Mesenchymal stem cell (in vitro differentiated cells and primary cell): ENCODE data around the gene TBC1D10A.

Experiments
- DNase-seq: peaks from one replicate; pipeline ENCODE4 v3.0.0-alpha.2; 2013
- H2AFZ ChIP-seq: one replicate; pipeline ENCODE4 v1.6.1; 2013; ENCODE audit warnings: low read depth, mild to moderate bottlenecking, control low read depth, inconsistent platforms, low read length, moderate library complexity
- H2AK5ac ChIP-seq: 2 replicates; pipeline ENCODE4 v1.6.1; 2013; ENCODE audit warnings: low read length, moderate library complexity, mild to moderate bottlenecking, inconsistent platforms; ENCODE audit not compliant: severe bottlenecking
- H2BK120ac ChIP-seq: one replicate; pipeline ENCODE4 v1.6.1; 2013; ENCODE audit warnings: low read depth, mild to moderate bottlenecking, inconsistent platforms, low read length, moderate library complexity
- H2BK12ac ChIP-seq, 2 experiments: one replicate each; pipeline ENCODE4 v1.6.1; 2013; ENCODE audit warnings: inconsistent platforms in 2 of 2, low read length in 2 of 2, mild to moderate bottlenecking in 2 of 2, moderate library complexity in 2 of 2, control low read depth in 1 of 2
- H2BK15ac ChIP-seq: one replicate; pipeline ENCODE4 v1.6.1; 2013; ENCODE audit warnings: mild to moderate bottlenecking, low read depth, inconsistent platforms; ENCODE audit not compliant: poor library complexity, severe bottlenecking
- H2BK5ac ChIP-seq: 2 replicates; pipeline ENCODE4 v1.6.1; 2013; ENCODE audit warnings: low read depth, mild to moderate bottlenecking, low read length, control low read depth, inconsistent platforms; ENCODE audit not compliant: poor library complexity, severe bottlenecking
- H3K14ac ChIP-seq, 2 experiments: one replicate each; pipeline ENCODE4 v1.6.1; 2013; ENCODE audit warnings: inconsistent platforms in 2 of 2, low read length in 2 of 2, control low read depth in 1 of 2, mild to moderate bottlenecking in 1 of 2, moderate library complexity in 1 of 2
- H3K18ac ChIP-seq, 2 experiments: one replicate each; pipeline ENCODE4 v1.6.1; 2013; ENCODE audit warnings: inconsistent platforms in 2 of 2, low read length in 2 of 2, control low read depth in 1 of 2, low read depth in 1 of 2, mild to moderate bottlenecking in 1 of 2
- H3K23ac ChIP-seq, 2 experiments: one replicate each; pipeline ENCODE4 v1.6.1; 2013; ENCODE audit warnings: inconsistent platforms in 2 of 2, low read length in 2 of 2, mild to moderate bottlenecking in 2 of 2, moderate library complexity in 2 of 2, control low read depth in 1 of 2
- H3K27ac ChIP-seq: 2 replicates; pipeline ENCODE4 v1.5.1; 2013; ENCODE audit warnings: mild to moderate bottlenecking, moderate library complexity, low read length, control low read depth, inconsistent platforms; ENCODE audit not compliant: poor library complexity, severe bottlenecking
- H3K27me3 ChIP-seq, 2 experiments: 2 replicates each; pipeline versions ENCODE4 v1.6.1 to v1.7.0; 2013; ENCODE audit warnings: low read length in 2 of 2, mild to moderate bottlenecking in 2 of 2, moderate library complexity in 2 of 2, control low read depth in 1 of 2, inconsistent platforms in 1 of 2; ENCODE audit not compliant: control insufficient read depth in 1 of 2, insufficient read depth in 1 of 2
- H3K36me3 ChIP-seq, 2 experiments: 2 replicates each; pipeline versions ENCODE4 v1.6.1 to v1.7.0; 2013; ENCODE audit warnings: low read length in 2 of 2, control low read depth in 1 of 2, inconsistent platforms in 1 of 2, low read depth in 1 of 2, mild to moderate bottlenecking in 1 of 2; ENCODE audit not compliant: insufficient read depth in 2 of 2, control insufficient read depth in 1 of 2
- H3K4ac ChIP-seq, 2 experiments: one replicate each; pipeline ENCODE4 v1.6.1; 2013; ENCODE audit warnings: inconsistent platforms in 2 of 2, low read length in 2 of 2, mild to moderate bottlenecking in 2 of 2, moderate library complexity in 2 of 2, control low read depth in 1 of 2, low read depth in 1 of 2
- H3K4me1 ChIP-seq: 2 replicates; pipeline ENCODE4 v1.6.1; 2013; ENCODE audit warnings: low read depth, low read length, control low read depth; ENCODE audit not compliant: control insufficient read depth, insufficient read depth
- H3K4me2 ChIP-seq: 2 replicates; pipeline ENCODE4 v1.6.1; 2013; ENCODE audit warnings: low read length, mild to moderate bottlenecking, inconsistent platforms; ENCODE audit not compliant: poor library complexity, severe bottlenecking
- H3K4me3 ChIP-seq, 2 experiments: 2 replicates each; pipeline versions ENCODE4 v1.5.1 to v1.7.0; 2013; ENCODE audit warnings: low read length in 2 of 2, mild to moderate bottlenecking in 2 of 2, control low read depth in 1 of 2, low read depth in 1 of 2; ENCODE audit not compliant: insufficient read depth in 1 of 2
- H3K79me1 ChIP-seq: replicated peaks from 2 replicates; pipeline ENCODE4 v1.6.1; 2013; ENCODE audit warnings: mild to moderate bottlenecking, control low read depth, low read length, inconsistent platforms; ENCODE audit not compliant: poor library complexity, severe bottlenecking
- H3K9ac ChIP-seq: 2 replicates; pipeline ENCODE4 v1.7.0; 2013; ENCODE audit warnings: mild to moderate bottlenecking, low read length, moderate library complexity
- H3K9me3 ChIP-seq: 2 replicates; pipeline ENCODE4 v1.7.0; 2013; ENCODE audit warnings: mild to moderate bottlenecking, low read length; ENCODE audit not compliant: control insufficient read depth
- H4K8ac ChIP-seq: one replicate; pipeline ENCODE4 v1.6.1; 2013; ENCODE audit warnings: inconsistent platforms, mild to moderate bottlenecking, low read length, moderate library complexity
- H4K91ac ChIP-seq: one replicate; pipeline ENCODE4 v1.6.1; 2013; ENCODE audit warnings: mild to moderate bottlenecking, low read length, inconsistent platforms
- WGBS: methylation state at CpG from one replicate; pipeline ENCODE4 v1.1.7; 2013; ENCODE audit warnings: mixed read lengths; 5-methylcytosine and 5-hydroxymethylcytosine counted together

Gene TBC1D10A

DNA sequence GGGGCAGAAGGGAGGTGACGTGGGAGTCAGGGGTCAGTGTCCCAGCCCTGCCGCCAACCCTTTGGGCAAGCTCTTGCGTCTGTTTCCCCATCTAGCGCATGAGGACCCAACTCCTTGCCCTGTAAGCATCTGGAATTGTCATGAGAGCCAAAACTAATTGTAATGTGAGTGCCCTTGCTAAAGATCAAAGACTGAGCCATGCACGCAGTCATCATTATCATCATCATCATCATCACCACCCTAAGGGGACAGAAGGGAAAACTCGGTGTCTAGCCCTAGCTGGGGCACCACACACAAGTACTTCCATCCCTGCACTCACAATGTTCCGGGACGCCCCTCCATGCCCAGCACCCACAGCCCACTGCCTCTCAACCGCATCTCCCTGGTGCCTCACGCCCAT lies 82.7 kb downstream of the TBC1D10A start:
- no peak overlapping the region for H4K8ac ChIP-seq
- H3K4me2 ChIP-seq: peak overlapping the region; percentile 64
- H3K9ac ChIP-seq: no peak overlapping the region
- no peak for DNase-seq
- no peak overlapping the region for H2BK12ac ChIP-seq
- H3K14ac ChIP-seq: no peak overlapping the region
- no peak overlapping the region for H3K18ac ChIP-seq
- peak overlapping the region; percentile 97 for H2AK5ac ChIP-seq
- H3K4me1 ChIP-seq: peaks cover 73% of the 10 kb centered on the region
- H4K91ac ChIP-seq: peak overlapping the region; percentile 9
- 94% methylated on average over 9 of the region's 10 CpGs for WGBS
- no peaks in the 10 kb centered on the region for H3K9me3 ChIP-seq
- no peaks in the 10 kb centered on the region for H3K27me3 ChIP-seq
- H3K79me1 ChIP-seq: no peaks in the 10 kb centered on the region
- no peak overlapping the region for H3K4ac ChIP-seq
- peak overlapping the region; percentile 37 to 86 for H3K4me3 ChIP-seq
- H2BK120ac ChIP-seq: no peak overlapping the region
- no peak overlapping the region for H2BK15ac ChIP-seq
- H2BK5ac ChIP-seq: no peak overlapping the region
- peak overlapping the region; percentile 95 for H3K27ac ChIP-seq
- H3K23ac ChIP-seq: peak overlapping the region in 1 of 2 experiments; percentile 17
- peaks cover 26 to 54% of the 10 kb centered on the region in 2 experiments for H3K36me3 ChIP-seq
- no peak overlapping the region for H2AFZ ChIP-seq

- H3K14ac ChIP-seq: no peak overlapping the region
- no peak overlapping the region for H3K9ac ChIP-seq
- no peak overlapping the region for H2BK120ac ChIP-seq
- H2BK12ac ChIP-seq: no peak overlapping the region
- no peaks in the 10 kb centered on the region for H3K9me3 ChIP-seq
- H3K79me1 ChIP-seq: no peaks in the 10 kb centered on the region
- no peak overlapping the region for H3K23ac ChIP-seq
- peaks cover 73% of the 10 kb centered on the region for H3K4me1 ChIP-seq
- WGBS: 98% methylated on average over 22 of the region's 22 CpGs
- DNase-seq: no peak
- no peak overlapping the region for H2BK5ac ChIP-seq
- peak overlapping the region; percentile 95 for H3K27ac ChIP-seq
- H3K18ac ChIP-seq: no peak overlapping the region
- H3K36me3 ChIP-seq: peaks cover 26 to 54% of the 10 kb centered on the region in 2 experiments
- peak overlapping the region; percentile 12 for H3K4me2 ChIP-seq
- peak overlapping the region; percentile 97 for H2AK5ac ChIP-seq
- peak overlapping the region; percentile 9 for H4K91ac ChIP-seq
- H2AFZ ChIP-seq: no peak overlapping the region
- H3K4ac ChIP-seq: no peak overlapping the region
- H4K8ac ChIP-seq: no peak overlapping the region
- no peak overlapping the region for H2BK15ac ChIP-seq
- peak overlapping the region in 1 of 2 experiments; percentile 86 for H3K4me3 ChIP-seq
- H3K27me3 ChIP-seq: no peaks in the 10 kb centered on the region
These were observed 83.1 kb downstream of the TBC1D10A start for GRCh38 chr22:30243661-30244060.
